ENCODE data around the gene MORN5.

DNA sequence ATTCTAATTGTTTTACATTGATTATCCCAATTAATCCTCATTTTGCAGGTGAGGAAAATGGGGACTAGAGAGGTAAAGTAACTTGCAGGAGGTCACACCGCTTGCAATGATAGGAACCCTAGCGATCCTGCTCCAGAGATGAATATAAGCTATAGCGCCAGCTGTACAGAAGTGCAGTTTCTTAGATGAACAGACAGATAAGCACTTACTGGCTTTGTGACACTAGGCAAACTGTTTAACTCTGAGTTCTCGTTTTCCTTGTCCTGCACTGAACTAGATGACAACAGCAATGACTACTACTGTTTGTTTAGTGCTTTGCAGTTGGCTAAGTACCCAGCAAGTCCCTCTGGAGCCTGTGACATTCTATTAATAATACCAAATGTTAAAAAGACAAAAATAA is 57.9 kb downstream of the MORN5 start:
- TF ChIP-seq, protein P1, sequence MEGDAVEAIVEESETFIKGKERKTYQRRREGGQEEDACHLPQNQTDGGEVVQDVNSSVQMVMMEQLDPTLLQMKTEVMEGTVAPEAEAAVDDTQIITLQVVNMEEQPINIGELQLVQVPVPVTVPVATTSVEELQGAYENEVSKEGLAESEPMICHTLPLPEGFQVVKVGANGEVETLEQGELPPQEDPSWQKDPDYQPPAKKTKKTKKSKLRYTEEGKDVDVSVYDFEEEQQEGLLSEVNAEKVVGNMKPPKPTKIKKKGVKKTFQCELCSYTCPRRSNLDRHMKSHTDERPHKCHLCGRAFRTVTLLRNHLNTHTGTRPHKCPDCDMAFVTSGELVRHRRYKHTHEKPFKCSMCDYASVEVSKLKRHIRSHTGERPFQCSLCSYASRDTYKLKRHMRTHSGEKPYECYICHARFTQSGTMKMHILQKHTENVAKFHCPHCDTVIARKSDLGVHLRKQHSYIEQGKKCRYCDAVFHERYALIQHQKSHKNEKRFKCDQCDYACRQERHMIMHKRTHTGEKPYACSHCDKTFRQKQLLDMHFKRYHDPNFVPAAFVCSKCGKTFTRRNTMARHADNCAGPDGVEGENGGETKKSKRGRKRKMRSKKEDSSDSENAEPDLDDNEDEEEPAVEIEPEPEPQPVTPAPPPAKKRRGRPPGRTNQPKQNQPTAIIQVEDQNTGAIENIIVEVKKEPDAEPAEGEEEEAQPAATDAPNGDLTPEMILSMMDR (IDR thresholded peaks at IDR 0.05): no peak
- TF ChIP-seq POLR2A (IDR thresholded peaks at IDR 0.05): no peak

Measured in body of pancreas (tissue), 4 donors.